ENCODE results near the gene VSIR.

DNA sequence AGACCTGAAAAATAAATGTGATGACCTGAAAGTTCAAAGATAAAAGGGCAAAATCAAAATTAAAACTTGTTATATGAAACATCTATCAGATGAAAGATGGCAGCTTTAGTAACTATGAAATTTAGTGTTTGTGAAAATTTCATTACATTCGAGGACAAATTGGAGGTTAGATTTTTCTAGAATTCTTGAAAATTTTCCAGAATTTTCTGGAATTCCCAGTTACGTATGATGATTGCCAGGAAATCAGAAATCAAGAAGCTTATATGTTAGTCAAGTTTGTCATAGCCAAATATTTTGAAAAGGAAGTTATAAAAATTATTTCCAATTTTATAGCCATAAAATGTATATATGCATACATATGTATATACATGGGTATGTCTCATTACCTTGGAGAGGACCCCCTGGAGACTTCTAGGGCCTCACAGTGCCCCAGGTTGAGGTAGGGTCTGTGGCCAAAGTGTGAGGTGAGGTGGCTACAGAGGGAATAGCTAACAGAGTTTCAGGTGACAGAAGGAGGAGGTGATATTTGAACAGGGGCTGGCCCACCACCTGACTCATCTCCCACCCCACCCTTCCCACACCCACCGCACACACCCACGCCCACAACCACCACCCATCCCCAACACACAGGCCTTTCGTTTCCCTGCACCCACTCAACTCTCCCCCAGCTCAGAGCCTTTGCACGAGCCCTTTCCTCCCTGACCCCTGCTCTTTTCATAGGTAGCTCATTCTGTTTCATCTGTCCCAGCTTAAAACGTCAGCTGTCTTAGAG, 75.2 kb downstream of the VSIR start:
- TF ChIP-seq, protein P1, sequence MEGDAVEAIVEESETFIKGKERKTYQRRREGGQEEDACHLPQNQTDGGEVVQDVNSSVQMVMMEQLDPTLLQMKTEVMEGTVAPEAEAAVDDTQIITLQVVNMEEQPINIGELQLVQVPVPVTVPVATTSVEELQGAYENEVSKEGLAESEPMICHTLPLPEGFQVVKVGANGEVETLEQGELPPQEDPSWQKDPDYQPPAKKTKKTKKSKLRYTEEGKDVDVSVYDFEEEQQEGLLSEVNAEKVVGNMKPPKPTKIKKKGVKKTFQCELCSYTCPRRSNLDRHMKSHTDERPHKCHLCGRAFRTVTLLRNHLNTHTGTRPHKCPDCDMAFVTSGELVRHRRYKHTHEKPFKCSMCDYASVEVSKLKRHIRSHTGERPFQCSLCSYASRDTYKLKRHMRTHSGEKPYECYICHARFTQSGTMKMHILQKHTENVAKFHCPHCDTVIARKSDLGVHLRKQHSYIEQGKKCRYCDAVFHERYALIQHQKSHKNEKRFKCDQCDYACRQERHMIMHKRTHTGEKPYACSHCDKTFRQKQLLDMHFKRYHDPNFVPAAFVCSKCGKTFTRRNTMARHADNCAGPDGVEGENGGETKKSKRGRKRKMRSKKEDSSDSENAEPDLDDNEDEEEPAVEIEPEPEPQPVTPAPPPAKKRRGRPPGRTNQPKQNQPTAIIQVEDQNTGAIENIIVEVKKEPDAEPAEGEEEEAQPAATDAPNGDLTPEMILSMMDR (IDR thresholded peaks at IDR 0.05 in 2 of 3, conservative IDR thresholded peaks at IDR 0.05 in 1 of 3; ENCODE audit: borderline replicate concordance in 1 of 3, insufficient read depth in 1 of 3, low read depth in 2 of 3, low read length in 2 of 3) = no peak
- TF ChIP-seq TCF7L2 (IDR thresholded peaks at IDR 0.05; ENCODE audit: borderline replicate concordance, extremely low read depth, insufficient read depth, insufficient read length) (no peak), POLR2A (IDR thresholded peaks at IDR 0.05; ENCODE audit: borderline replicate concordance, extremely low read depth, insufficient read depth, insufficient read length) (no peak), POLR2AphosphoS5 (IDR thresholded peaks at IDR 0.05; ENCODE audit: low read depth, low read length) (no peak), ZFX (IDR thresholded peaks at IDR 0.05) (no peak), CEBPB (IDR thresholded peaks at IDR 0.05; ENCODE audit: low read depth) (no peak), ZNF274 (IDR thresholded peaks at IDR 0.05; ENCODE audit: low read depth, low read length) (no peak), SRF (IDR thresholded peaks at IDR 0.05; ENCODE audit: low read depth) (no peak), RAD21 (IDR thresholded peaks at IDR 0.05; ENCODE audit: low read depth) (no peak), EZH2phosphoT487 (IDR thresholded peaks at IDR 0.05; ENCODE audit: borderline replicate concordance) (no peak), EZH2 (IDR thresholded peaks at IDR 0.05) (no peak)
- TF ChIP-seq, protein P2, sequence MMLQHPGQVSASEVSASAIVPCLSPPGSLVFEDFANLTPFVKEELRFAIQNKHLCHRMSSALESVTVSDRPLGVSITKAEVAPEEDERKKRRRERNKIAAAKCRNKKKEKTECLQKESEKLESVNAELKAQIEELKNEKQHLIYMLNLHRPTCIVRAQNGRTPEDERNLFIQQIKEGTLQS (IDR thresholded peaks at IDR 0.05) = no peak
- TF ChIP-seq, protein P3, sequence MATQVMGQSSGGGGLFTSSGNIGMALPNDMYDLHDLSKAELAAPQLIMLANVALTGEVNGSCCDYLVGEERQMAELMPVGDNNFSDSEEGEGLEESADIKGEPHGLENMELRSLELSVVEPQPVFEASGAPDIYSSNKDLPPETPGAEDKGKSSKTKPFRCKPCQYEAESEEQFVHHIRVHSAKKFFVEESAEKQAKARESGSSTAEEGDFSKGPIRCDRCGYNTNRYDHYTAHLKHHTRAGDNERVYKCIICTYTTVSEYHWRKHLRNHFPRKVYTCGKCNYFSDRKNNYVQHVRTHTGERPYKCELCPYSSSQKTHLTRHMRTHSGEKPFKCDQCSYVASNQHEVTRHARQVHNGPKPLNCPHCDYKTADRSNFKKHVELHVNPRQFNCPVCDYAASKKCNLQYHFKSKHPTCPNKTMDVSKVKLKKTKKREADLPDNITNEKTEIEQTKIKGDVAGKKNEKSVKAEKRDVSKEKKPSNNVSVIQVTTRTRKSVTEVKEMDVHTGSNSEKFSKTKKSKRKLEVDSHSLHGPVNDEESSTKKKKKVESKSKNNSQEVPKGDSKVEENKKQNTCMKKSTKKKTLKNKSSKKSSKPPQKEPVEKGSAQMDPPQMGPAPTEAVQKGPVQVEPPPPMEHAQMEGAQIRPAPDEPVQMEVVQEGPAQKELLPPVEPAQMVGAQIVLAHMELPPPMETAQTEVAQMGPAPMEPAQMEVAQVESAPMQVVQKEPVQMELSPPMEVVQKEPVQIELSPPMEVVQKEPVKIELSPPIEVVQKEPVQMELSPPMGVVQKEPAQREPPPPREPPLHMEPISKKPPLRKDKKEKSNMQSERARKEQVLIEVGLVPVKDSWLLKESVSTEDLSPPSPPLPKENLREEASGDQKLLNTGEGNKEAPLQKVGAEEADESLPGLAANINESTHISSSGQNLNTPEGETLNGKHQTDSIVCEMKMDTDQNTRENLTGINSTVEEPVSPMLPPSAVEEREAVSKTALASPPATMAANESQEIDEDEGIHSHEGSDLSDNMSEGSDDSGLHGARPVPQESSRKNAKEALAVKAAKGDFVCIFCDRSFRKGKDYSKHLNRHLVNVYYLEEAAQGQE (IDR thresholded peaks at IDR 0.05; ENCODE audit: low read depth) = no peak
- TF ChIP-seq, protein P4, sequence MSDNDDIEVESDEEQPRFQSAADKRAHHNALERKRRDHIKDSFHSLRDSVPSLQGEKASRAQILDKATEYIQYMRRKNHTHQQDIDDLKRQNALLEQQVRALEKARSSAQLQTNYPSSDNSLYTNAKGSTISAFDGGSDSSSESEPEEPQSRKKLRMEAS (IDR thresholded peaks at IDR 0.05) = no peak

All from HCT116 (cell line).